ENCODE results near the gene UTP18.

Gene UTP18

GRCh38 chr17:51240275-51240674 is 20.1 kb upstream of the UTP18 start:
- ChIA-PET POLR2A (no interaction called here), CTCF (interaction anchor here (1.3 kb wide), 1 partner anchor 9 kb away, joined by 4 read pairs; no protein-coding TSS in a partner anchor)
- no peak for TF ChIP-seq CTCF (IDR thresholded peaks at IDR 0.05; ENCODE audit: insufficient read depth, low read length, missing control alignments)
- no peak overlapping the region for H3K4me3 ChIP-seq (ENCODE audit: low read depth, low read length)
- no peak for DNase-seq (ENCODE audit: low read depth, low spot score)

GRCh38 chr17:51244041-51244440 is 16.3 kb upstream of the UTP18 start:
- ChIA-PET POLR2A (no interaction called here), CTCF (no interaction called here)
- no peak overlapping the region for H3K4me3 ChIP-seq (ENCODE audit: low read depth, low read length)

GRCh38 chr17:51245535-51245934 is 14.8 kb upstream of the UTP18 start:
- DNase-seq (ENCODE audit: low read depth, low spot score) = no peak
- POLR2A ChIA-PET = no interaction called here
- TF ChIP-seq CTCF (IDR thresholded peaks at IDR 0.05; ENCODE audit: insufficient read depth, low read length, missing control alignments) = no peak
- CTCF ChIA-PET = no interaction called here
- no peak overlapping the region for H3K4me3 ChIP-seq (ENCODE audit: low read depth, low read length)

More at GRCh38 chr17:51244041-51244440, 16.3 kb upstream of the UTP18 start:
- no peak for DNase-seq (ENCODE audit: low read depth, low spot score)
- no peak for TF ChIP-seq CTCF (IDR thresholded peaks at IDR 0.05; ENCODE audit: insufficient read depth, low read length, missing control alignments)

- ChIA-PET CTCF (no interaction called here), POLR2A (no interaction called here)
- H3K4me3 ChIP-seq (ENCODE audit: low read depth, low read length) = no peak overlapping the region
- no peak for TF ChIP-seq CTCF (IDR thresholded peaks at IDR 0.05; ENCODE audit: insufficient read depth, low read length, missing control alignments)
- no peak for DNase-seq (ENCODE audit: low read depth, low spot score)
Observed at GRCh38 chr17:51250314-51250840, 10.0 kb upstream of the UTP18 start.

GRCh38 chr17:51251010-51251409 is 9.3 kb upstream of the UTP18 start:
- ChIA-PET POLR2A (no interaction called here), CTCF (no interaction called here)
- no peak overlapping the region for H3K4me3 ChIP-seq (ENCODE audit: low read depth, low read length)
- no peak for TF ChIP-seq CTCF (IDR thresholded peaks at IDR 0.05; ENCODE audit: insufficient read depth, low read length, missing control alignments)
- DNase-seq (ENCODE audit: low read depth, low spot score) = no peak

- TF ChIP-seq CTCF (IDR thresholded peaks at IDR 0.05; ENCODE audit: insufficient read depth, low read length, missing control alignments) = no peak
- DNase-seq (ENCODE audit: low read depth, low spot score) = no peak
- ChIA-PET CTCF (no interaction called here), POLR2A (no interaction called here)
- H3K4me3 ChIP-seq (ENCODE audit: low read depth, low read length) = no peak overlapping the region
Observed at GRCh38 chr17:51255673-51256072, 4.7 kb upstream of the UTP18 start.

Data from AG04449 (cell line).